Astrocyte (in vitro differentiated cells and primary cell): ENCODE results near the gene CIT. TPM values are rescaled to one million over a fixed set of nuclear protein-coding genes. Genes with fewer than 3 reads are reported as not detected.

Experiments
- DNase-seq: peaks from one replicate; pipeline ENCODE4 v3.0.0-alpha.2; 2010; ENCODE audit warnings: low read depth
- FAIRE-seq: peaks from 2 replicates; lab custom pipeline; 2011; peaks lifted over from hg19 to GRCh38; lab: Jason Lieb, UNC
- H2AFZ ChIP-seq: 2 replicates; pipeline ENCODE4 v1.6.0; 2012; ENCODE audit warnings: low read depth, low read length, inconsistent platforms
- H3K27ac ChIP-seq: 2 replicates; pipeline ENCODE4 v1.5.1; 2011; ENCODE audit warnings: low read depth, low read length, inconsistent platforms
- H3K27me3 ChIP-seq: 2 replicates; pipeline ENCODE4 v1.6.0; 2011; ENCODE audit warnings: low read length, inconsistent platforms; ENCODE audit not compliant: insufficient read depth
- H3K36me3 ChIP-seq: 2 replicates; pipeline ENCODE4 v1.5.1; 2011; ENCODE audit warnings: low read length, inconsistent platforms; ENCODE audit not compliant: insufficient read depth
- H3K4me1 ChIP-seq: 2 replicates; pipeline ENCODE4 v1.5.1; 2011; ENCODE audit warnings: low read length, inconsistent platforms; ENCODE audit not compliant: insufficient read depth
- H3K4me2 ChIP-seq: 2 replicates; pipeline ENCODE4 v1.6.0; 2012; ENCODE audit warnings: low read length, inconsistent platforms
- H3K4me3 ChIP-seq: 2 replicates; pipeline ENCODE4 v1.5.1; 2011; ENCODE audit warnings: low read depth, mild to moderate bottlenecking, low read length, inconsistent platforms; ENCODE audit not compliant: insufficient read depth
- H3K79me2 ChIP-seq: 2 replicates; pipeline ENCODE4 v1.6.0; 2012; ENCODE audit warnings: mild to moderate bottlenecking, low read length, inconsistent platforms; ENCODE audit not compliant: insufficient read depth
- H3K9ac ChIP-seq: 2 replicates; pipeline ENCODE4 v1.6.0; 2012; ENCODE audit warnings: mild to moderate bottlenecking, low read length, inconsistent platforms
- H3K9me3 ChIP-seq: 2 replicates; pipeline ENCODE4 v1.5.1; 2012; ENCODE audit warnings: low read depth, mild to moderate bottlenecking, low read length, inconsistent platforms; ENCODE audit not compliant: insufficient read depth
- H4K20me1 ChIP-seq: 2 replicates; pipeline ENCODE4 v1.6.0; 2012; ENCODE audit warnings: low read length, inconsistent platforms; ENCODE audit not compliant: insufficient read depth
- H3K27ac Mint-ChIP-seq: one replicate; pipeline ENCODE4 v1.8.0; 2021; ENCODE audit warnings: mild to moderate bottlenecking, mixed read lengths; ENCODE audit not compliant: unreplicated experiment
- H3K27me3 Mint-ChIP-seq: one replicate; pipeline ENCODE4 v1.8.0; 2021; ENCODE audit warnings: low read depth, mixed read lengths; ENCODE audit not compliant: unreplicated experiment
- H3K36me3 Mint-ChIP-seq: one replicate; pipeline ENCODE4 v1.8.0; 2021; ENCODE audit warnings: low read depth, mixed read lengths; ENCODE audit not compliant: unreplicated experiment
- H3K4me1 Mint-ChIP-seq: one replicate; pipeline ENCODE4 v1.8.0; 2021; ENCODE audit warnings: low read depth, mixed read lengths; ENCODE audit not compliant: unreplicated experiment
- H3K4me3 Mint-ChIP-seq: one replicate; pipeline ENCODE4 v1.8.0; 2021; ENCODE audit warnings: mild to moderate bottlenecking, moderate library complexity, mixed read lengths; ENCODE audit not compliant: unreplicated experiment
- H3K9me3 Mint-ChIP-seq: one replicate; pipeline ENCODE4 v1.8.0; 2021; ENCODE audit warnings: mild to moderate bottlenecking, mixed read lengths; ENCODE audit not compliant: unreplicated experiment
- CTCF ChIP-seq: IDR thresholded peaks from 2 replicates; pipeline ENCODE4 v1.5.1; 2011; ENCODE audit warnings: low read depth, mild to moderate bottlenecking, inconsistent platforms, low read length, moderate library complexity; ENCODE audit not compliant: insufficient read depth
- EZH2 ChIP-seq: IDR thresholded peaks from 2 replicates; pipeline ENCODE4 v1.6.1; 2012; ENCODE audit warnings: mild to moderate bottlenecking, low read length, inconsistent platforms; ENCODE audit not compliant: insufficient read depth
- total RNA-seq: library from RNA; stranded (reverse); gene quantifications from 2 replicates; pipeline ENCODE4 v1.2.1, GENCODE V29; 2021

The CIT gene
- total RNA-seq, 1 donor from 2014 or later, result 4.5 TPM

GRCh38 chr12:119751961-119752360 lies 125.2 kb downstream of the CIT start:
- Histone ChIP-seq H2AFZ (no peak overlapping the region), H3K9me3 (no peaks in the 10 kb centered on the region), H3K4me3 (no peak overlapping the region), H3K27me3 (no peaks in the 10 kb centered on the region), H3K79me2 (no peaks in the 10 kb centered on the region), H3K4me1 (peaks cover 16% of the 10 kb centered on the region), H3K27ac (no peak overlapping the region), H3K4me2 (no peak overlapping the region), H4K20me1 (no peaks in the 10 kb centered on the region), H3K36me3 (peaks cover 11% of the 10 kb centered on the region), H3K9ac (no peak overlapping the region)
- Mint-ChIP-seq H3K36me3 (no peaks in the 10 kb centered on the region), H3K27ac (no peak overlapping the region), H3K9me3 (no peaks in the 10 kb centered on the region), H3K4me1 (no peaks in the 10 kb centered on the region), H3K27me3 (no peaks in the 10 kb centered on the region), H3K4me3 (no peak overlapping the region)
- no peak for DNase-seq
- TF ChIP-seq CTCF (no peak), EZH2 (no peak)
- no peak for FAIRE-seq

DNA sequence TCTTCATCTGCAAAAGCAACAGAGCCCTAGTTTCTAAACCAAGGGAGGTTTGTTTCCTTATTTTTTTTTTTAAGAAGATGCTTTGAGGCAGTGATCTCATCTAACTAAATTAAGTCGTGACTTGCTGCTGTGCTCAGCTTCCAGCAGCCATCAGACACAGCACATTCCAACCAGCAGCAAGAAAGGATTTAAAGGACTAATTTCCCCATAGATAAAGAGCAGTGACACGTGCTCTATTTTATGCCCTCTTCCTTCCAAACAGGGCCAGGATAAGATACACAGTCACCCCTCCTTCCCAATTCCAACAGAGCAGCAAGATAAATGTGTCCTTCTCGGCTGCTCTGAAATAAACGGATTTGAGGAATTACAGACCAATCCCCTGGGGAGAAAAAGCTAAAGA lies 127.5 kb downstream of the CIT start:
- H2AFZ ChIP-seq, result no peak overlapping the region
- no peaks in the 10 kb centered on the region for H4K20me1 ChIP-seq
- no peaks in the 10 kb centered on the region for H3K27me3 ChIP-seq
- no peak overlapping the region for H3K9ac ChIP-seq
- H3K9me3 ChIP-seq, result no peaks in the 10 kb centered on the region
- no peaks in the 10 kb centered on the region for H3K4me1 Mint-ChIP-seq
- no peaks in the 10 kb centered on the region for H3K36me3 Mint-ChIP-seq
- H3K4me1 ChIP-seq, result peaks cover 16% of the 10 kb centered on the region
- no peaks in the 10 kb centered on the region for H3K79me2 ChIP-seq
- peaks cover 11% of the 10 kb centered on the region for H3K9me3 Mint-ChIP-seq
- DNase-seq, result peak; percentile 17
- no peak overlapping the region for H3K27ac Mint-ChIP-seq
- TF ChIP-seq CTCF, result no peak
- TF ChIP-seq EZH2, result no peak
- no peak for FAIRE-seq
- H3K4me3 ChIP-seq, result no peak overlapping the region
- H3K36me3 ChIP-seq, result peaks cover 7% of the 10 kb centered on the region
- no peak overlapping the region for H3K4me2 ChIP-seq
- H3K4me3 Mint-ChIP-seq, result no peak overlapping the region
- no peaks in the 10 kb centered on the region for H3K27me3 Mint-ChIP-seq
- no peak overlapping the region for H3K27ac ChIP-seq

- Histone ChIP-seq H3K36me3 (peaks cover 7% of the 10 kb centered on the region), H2AFZ (peak overlapping the region; percentile 32), H3K4me1 (peaks cover 16% of the 10 kb centered on the region), H3K9ac (peak overlapping the region; percentile 6), H3K27ac (no peak overlapping the region), H3K9me3 (peaks cover 4% of the 10 kb centered on the region), H3K4me2 (peak overlapping the region; percentile 62), H3K79me2 (no peaks in the 10 kb centered on the region), H3K27me3 (no peaks in the 10 kb centered on the region), H3K4me3 (no peak overlapping the region), H4K20me1 (no peaks in the 10 kb centered on the region)
- Mint-ChIP-seq H3K27ac (no peak overlapping the region), H3K27me3 (no peaks in the 10 kb centered on the region), H3K9me3 (peaks cover 17% of the 10 kb centered on the region), H3K4me1 (no peaks in the 10 kb centered on the region), H3K4me3 (no peak overlapping the region), H3K36me3 (peaks cover 6% of the 10 kb centered on the region)
- TF ChIP-seq EZH2 (no peak), CTCF (no peak)
- peak; percentile 45 for DNase-seq
- FAIRE-seq, result peak; percentile 34
These were observed 128.6 kb downstream of the CIT start for GRCh38 chr12:119748497-119748896.
